Fibroblast of lung (primary cell): ENCODE results near the gene SLIT3. TPM values are rescaled to one million over a fixed set of nuclear protein-coding genes. Genes with fewer than 3 reads are reported as not detected.

Experiments
- DNase-seq, 2 donors: peaks; one replicate each; pipeline versions ENCODE4 v3.0.0 to v3.0.0-alpha.2; 2010; ENCODE audit warnings: low read depth in 2 of 2
- H2AFZ ChIP-seq: 2 replicates; pipeline ENCODE4 v1.5.1; 2012; ENCODE audit warnings: low read length, control low read depth, inconsistent platforms
- H3K27ac ChIP-seq: 2 replicates; pipeline ENCODE4 v1.5.1; 2011; ENCODE audit warnings: low read length, control low read depth; ENCODE audit not compliant: insufficient read depth
- H3K27me3 ChIP-seq: 2 replicates; pipeline ENCODE4 v1.5.1; 2011; ENCODE audit warnings: mild to moderate bottlenecking, low read length; ENCODE audit not compliant: control insufficient read depth, insufficient read depth
- H3K36me3 ChIP-seq: 2 replicates; pipeline ENCODE4 v1.5.1; 2011; ENCODE audit warnings: low read length; ENCODE audit not compliant: control insufficient read depth, insufficient read depth
- H3K4me1 ChIP-seq: 2 replicates; pipeline ENCODE4 v1.5.1; 2011; ENCODE audit warnings: low read length; ENCODE audit not compliant: control insufficient read depth, insufficient read depth; ENCODE audit errors: extremely low read depth
- H3K4me2 ChIP-seq: 2 replicates; pipeline ENCODE4 v1.5.1; 2011; ENCODE audit warnings: low read length, control low read depth; ENCODE audit not compliant: insufficient read depth; ENCODE audit errors: extremely low read depth
- H3K4me3 ChIP-seq, 4 experiments: fragments of 200-600 bp in 1 of 4; sonication (generic) in 1 of 4; replicated peaks in 1 of 4; 2 replicates each; pipeline ENCODE4 v1.5.1; 2011 to 2016; ENCODE audit warnings: low read length in 4 of 4, low read depth in 3 of 4, mild to moderate bottlenecking in 3 of 4, control low read depth in 2 of 4, inconsistent platforms in 1 of 4, mixed read lengths in 1 of 4; ENCODE audit not compliant: insufficient read depth in 1 of 4; ENCODE audit errors: control extremely low read depth in 1 of 4
- H3K79me2 ChIP-seq: 2 replicates; pipeline ENCODE4 v1.5.1; 2012; ENCODE audit warnings: mild to moderate bottlenecking, low read length, inconsistent platforms; ENCODE audit not compliant: control insufficient read depth, insufficient read depth
- H3K9ac ChIP-seq: 2 replicates; pipeline ENCODE4 v1.5.1; 2011; ENCODE audit warnings: mild to moderate bottlenecking, low read length, control low read depth; ENCODE audit not compliant: insufficient read depth
- H3K9me3 ChIP-seq: 2 replicates; pipeline ENCODE4 v1.5.1; 2012; ENCODE audit warnings: low read depth, low read length; ENCODE audit not compliant: control insufficient read depth, insufficient read depth
- H4K20me1 ChIP-seq: 2 replicates; pipeline ENCODE4 v1.5.1; 2011; ENCODE audit warnings: low read length; ENCODE audit not compliant: control insufficient read depth, insufficient read depth; ENCODE audit errors: extremely low read depth
- CTCF ChIP-seq, 2 donors: IDR thresholded peaks in 1 of 2; conservative IDR thresholded peaks in 1 of 2; 1 replicate in 1 of 2; 2 replicates in 1 of 2; pipeline ENCODE4 v1.5.1; 2011 to 2012; ENCODE audit warnings: low read length in 2 of 2, control low read depth in 1 of 2, inconsistent platforms in 1 of 2, low read depth in 1 of 2, mild to moderate bottlenecking in 1 of 2
- EZH2 ChIP-seq: IDR thresholded peaks from 2 replicates; pipeline ENCODE4 v1.5.1; 2012; ENCODE audit warnings: low read length, control low read depth, mild to moderate bottlenecking; ENCODE audit errors: missing control alignments
- polyA plus RNA-seq, 2 donors: library from polyadenylated mRNA; depleted of rRNA in 1 of 2; stranded (reverse) in 1 of 2; unstranded in 1 of 2; fragments of >200 nt; gene quantifications; 2 replicates each; pipeline ENCODE4 v1.2.1, GENCODE V29; 2011 to 2012; ENCODE audit warnings: missing spikeins in 1 of 2
- total RNA-seq: library from RNA; depleted of rRNA; stranded (reverse); fragments of >200 nt; gene quantifications from 2 replicates; pipeline ENCODE4 v1.2.1, GENCODE V29; 2014

The SLIT3 gene
- total and polyA plus RNA-seq, 2 donors (not counting 1 experiment from before 2014, with no cell fraction given), result 1.6 to 4.6 TPM

- Histone ChIP-seq H4K20me1 (no peaks in the 10 kb centered on the region), H3K9me3 (no peaks in the 10 kb centered on the region), H3K4me2 (no peak overlapping the region), H3K27me3 (no peaks in the 10 kb centered on the region), H3K36me3 (no peaks in the 10 kb centered on the region), H3K4me3 (no peak overlapping the region), H3K79me2 (no peaks in the 10 kb centered on the region), H3K27ac (no peak overlapping the region), H2AFZ (no peak overlapping the region), H3K4me1 (no peaks in the 10 kb centered on the region), H3K9ac (no peak overlapping the region)
- TF ChIP-seq CTCF (conservative IDR thresholded peaks at IDR 0.05 in 1 of 2, IDR thresholded peaks at IDR 0.05 in 1 of 2; ENCODE audit: low read depth in 1 of 2, low read length in 2 of 2), result no peak
- TF ChIP-seq EZH2, result no peak
- peak in 1 of 2 donors; percentile 11 for DNase-seq
Observed at GRCh38 chr5:169190849-169191248, 110.1 kb downstream of the SLIT3 start.

- DNase-seq, result peak in 1 of 2 donors; percentile 44
- H3K36me3 ChIP-seq, result no peaks in the 10 kb centered on the region
- H3K9ac ChIP-seq, result no peak overlapping the region
- H3K27ac ChIP-seq, result no peak overlapping the region
- no peaks in the 10 kb centered on the region for H4K20me1 ChIP-seq
- no peak for TF ChIP-seq EZH2
- no peak for TF ChIP-seq CTCF (conservative IDR thresholded peaks at IDR 0.05 in 1 of 2, IDR thresholded peaks at IDR 0.05 in 1 of 2; ENCODE audit: low read depth in 1 of 2, low read length in 2 of 2)
- H3K4me3 ChIP-seq, result no peak overlapping the region
- H3K9me3 ChIP-seq, result no peaks in the 10 kb centered on the region
- H2AFZ ChIP-seq, result no peak overlapping the region
- H3K79me2 ChIP-seq, result no peaks in the 10 kb centered on the region
- no peaks in the 10 kb centered on the region for H3K27me3 ChIP-seq
- no peak overlapping the region for H3K4me2 ChIP-seq
- H3K4me1 ChIP-seq, result no peaks in the 10 kb centered on the region
Observed at GRCh38 chr5:169185626-169186025, 115.3 kb downstream of the SLIT3 start.

GRCh38 chr5:169183576-169183975 lies 117.4 kb downstream of the SLIT3 start:
- Histone ChIP-seq H3K4me1 (no peaks in the 10 kb centered on the region), H3K4me2 (no peak overlapping the region), H3K27ac (no peak overlapping the region), H3K9me3 (no peaks in the 10 kb centered on the region), H4K20me1 (no peaks in the 10 kb centered on the region), H3K36me3 (no peaks in the 10 kb centered on the region), H3K9ac (no peak overlapping the region), H3K79me2 (no peaks in the 10 kb centered on the region), H3K4me3 (no peak overlapping the region), H2AFZ (no peak overlapping the region), H3K27me3 (no peaks in the 10 kb centered on the region)
- TF ChIP-seq EZH2 (no peak), CTCF (conservative IDR thresholded peaks at IDR 0.05 in 1 of 2, IDR thresholded peaks at IDR 0.05 in 1 of 2; ENCODE audit: low read depth in 1 of 2, low read length in 2 of 2) (no peak)
- DNase-seq, result peak in 1 of 2 donors; percentile 61
